ENCODE results near the gene CFAP54. TPM values are rescaled to one million over a fixed set of nuclear protein-coding genes. Genes with fewer than 3 reads are reported as not detected.
A peak's percentile ranks its signal among the peaks of the same experiment; 100 is the strongest.

Gene CFAP54
- total RNA-seq, 1 experiment from 2014 or later: 0.64 TPM

DNA sequence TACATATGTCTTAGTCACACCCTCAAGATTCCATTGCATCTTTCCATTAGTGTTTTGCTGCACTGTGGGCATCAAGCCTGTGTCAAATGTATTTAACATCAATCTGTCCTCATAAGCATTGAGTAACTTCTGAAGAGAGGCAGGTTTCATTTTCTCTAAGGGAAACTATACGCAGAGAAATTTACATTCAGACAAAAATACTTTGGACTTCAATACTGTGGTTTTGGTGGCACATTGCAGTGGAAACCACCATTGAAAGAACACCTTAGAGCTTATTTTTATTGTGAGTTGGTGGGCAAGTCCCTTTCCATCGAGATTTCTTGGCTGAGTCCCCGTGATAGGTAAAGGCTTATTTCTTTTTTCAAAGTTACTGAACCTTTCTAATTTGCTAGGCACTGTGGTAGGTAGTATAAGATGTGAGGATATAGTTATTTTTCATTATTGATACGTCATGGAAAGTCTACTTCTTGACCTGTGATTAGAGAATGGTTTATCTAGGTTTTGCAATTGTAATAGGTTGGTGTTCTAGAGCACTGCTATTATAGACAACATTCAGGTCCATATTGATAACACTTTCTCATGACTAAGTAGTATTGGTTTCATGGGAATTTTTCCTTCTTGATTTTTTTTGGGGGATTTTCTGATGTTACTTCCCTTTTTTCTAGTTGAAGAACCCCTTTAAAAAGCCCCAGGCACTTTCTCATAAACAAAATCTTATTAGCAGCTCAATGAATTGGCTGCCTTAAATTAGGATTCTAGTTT, 81.9 kb downstream of the CFAP54 start:
- Histone ChIP-seq H3K27me3 (ENCODE audit: control insufficient read depth, insufficient read depth, low read length) (peaks cover 5% of the 10 kb centered on the region; the same call in 1 of the 2 replicates), H3K4me3 (ENCODE audit: low read depth in 2 of 2, low read length in 2 of 2) (no peak overlapping the region), H3K9me3 (ENCODE audit: control insufficient read depth, insufficient read depth, low read depth, low read length) (no peaks in the 10 kb centered on the region), H3K27ac (ENCODE audit: low read length) (no peak overlapping the region), H3K36me3 (ENCODE audit: control insufficient read depth, insufficient read depth, low read length) (no peaks in the 10 kb centered on the region), H3K4me1 (ENCODE audit: control insufficient read depth, insufficient read depth, low read length) (no peaks in the 10 kb centered on the region)
- TF ChIP-seq TCF7L2 (IDR thresholded peaks at IDR 0.05; ENCODE audit: low read depth, low read length): no peak
- no peak for TF ChIP-seq SIN3A (IDR thresholded peaks at IDR 0.05; ENCODE audit: borderline replicate concordance, insufficient read depth, low read depth, low read length)
- no peak for TF ChIP-seq POLR2AphosphoS5 (IDR thresholded peaks at IDR 0.05; ENCODE audit: low read depth, low read length)
- TF ChIP-seq, protein P1, sequence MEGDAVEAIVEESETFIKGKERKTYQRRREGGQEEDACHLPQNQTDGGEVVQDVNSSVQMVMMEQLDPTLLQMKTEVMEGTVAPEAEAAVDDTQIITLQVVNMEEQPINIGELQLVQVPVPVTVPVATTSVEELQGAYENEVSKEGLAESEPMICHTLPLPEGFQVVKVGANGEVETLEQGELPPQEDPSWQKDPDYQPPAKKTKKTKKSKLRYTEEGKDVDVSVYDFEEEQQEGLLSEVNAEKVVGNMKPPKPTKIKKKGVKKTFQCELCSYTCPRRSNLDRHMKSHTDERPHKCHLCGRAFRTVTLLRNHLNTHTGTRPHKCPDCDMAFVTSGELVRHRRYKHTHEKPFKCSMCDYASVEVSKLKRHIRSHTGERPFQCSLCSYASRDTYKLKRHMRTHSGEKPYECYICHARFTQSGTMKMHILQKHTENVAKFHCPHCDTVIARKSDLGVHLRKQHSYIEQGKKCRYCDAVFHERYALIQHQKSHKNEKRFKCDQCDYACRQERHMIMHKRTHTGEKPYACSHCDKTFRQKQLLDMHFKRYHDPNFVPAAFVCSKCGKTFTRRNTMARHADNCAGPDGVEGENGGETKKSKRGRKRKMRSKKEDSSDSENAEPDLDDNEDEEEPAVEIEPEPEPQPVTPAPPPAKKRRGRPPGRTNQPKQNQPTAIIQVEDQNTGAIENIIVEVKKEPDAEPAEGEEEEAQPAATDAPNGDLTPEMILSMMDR (IDR thresholded peaks at IDR 0.05): no peak
- TF ChIP-seq, protein P2, sequence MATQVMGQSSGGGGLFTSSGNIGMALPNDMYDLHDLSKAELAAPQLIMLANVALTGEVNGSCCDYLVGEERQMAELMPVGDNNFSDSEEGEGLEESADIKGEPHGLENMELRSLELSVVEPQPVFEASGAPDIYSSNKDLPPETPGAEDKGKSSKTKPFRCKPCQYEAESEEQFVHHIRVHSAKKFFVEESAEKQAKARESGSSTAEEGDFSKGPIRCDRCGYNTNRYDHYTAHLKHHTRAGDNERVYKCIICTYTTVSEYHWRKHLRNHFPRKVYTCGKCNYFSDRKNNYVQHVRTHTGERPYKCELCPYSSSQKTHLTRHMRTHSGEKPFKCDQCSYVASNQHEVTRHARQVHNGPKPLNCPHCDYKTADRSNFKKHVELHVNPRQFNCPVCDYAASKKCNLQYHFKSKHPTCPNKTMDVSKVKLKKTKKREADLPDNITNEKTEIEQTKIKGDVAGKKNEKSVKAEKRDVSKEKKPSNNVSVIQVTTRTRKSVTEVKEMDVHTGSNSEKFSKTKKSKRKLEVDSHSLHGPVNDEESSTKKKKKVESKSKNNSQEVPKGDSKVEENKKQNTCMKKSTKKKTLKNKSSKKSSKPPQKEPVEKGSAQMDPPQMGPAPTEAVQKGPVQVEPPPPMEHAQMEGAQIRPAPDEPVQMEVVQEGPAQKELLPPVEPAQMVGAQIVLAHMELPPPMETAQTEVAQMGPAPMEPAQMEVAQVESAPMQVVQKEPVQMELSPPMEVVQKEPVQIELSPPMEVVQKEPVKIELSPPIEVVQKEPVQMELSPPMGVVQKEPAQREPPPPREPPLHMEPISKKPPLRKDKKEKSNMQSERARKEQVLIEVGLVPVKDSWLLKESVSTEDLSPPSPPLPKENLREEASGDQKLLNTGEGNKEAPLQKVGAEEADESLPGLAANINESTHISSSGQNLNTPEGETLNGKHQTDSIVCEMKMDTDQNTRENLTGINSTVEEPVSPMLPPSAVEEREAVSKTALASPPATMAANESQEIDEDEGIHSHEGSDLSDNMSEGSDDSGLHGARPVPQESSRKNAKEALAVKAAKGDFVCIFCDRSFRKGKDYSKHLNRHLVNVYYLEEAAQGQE (IDR thresholded peaks at IDR 0.05; ENCODE audit: insufficient read depth in 1 of 2, low read depth in 2 of 2, low read length in 1 of 2): no peak
- no TSS peak for BruUV-seq (replicated peaks)
- DNase-seq (ENCODE audit: low read depth, low spot score) (no peak), ATAC-seq (no peak)
- in situ Hi-C loops (cut with HindIII; ENCODE audit: low pct_unique_long_range_greater_than_20kb, low sequenced_read_pairs): no loop called here
- ChIA-PET POLR2A (no interaction called here), CTCF (interaction anchor here (0.6 kb wide), 1 partner anchor 332 kb away, joined by 10 read pairs; no protein-coding TSS in a partner anchor)
- intact Hi-C loops (cut with micrococcal nuclease; ENCODE audit: unreplicated experiment): loop anchor here (10.0 kb wide), 1 partner anchor 1824 kb away; no protein-coding TSS in a partner anchor

DNA sequence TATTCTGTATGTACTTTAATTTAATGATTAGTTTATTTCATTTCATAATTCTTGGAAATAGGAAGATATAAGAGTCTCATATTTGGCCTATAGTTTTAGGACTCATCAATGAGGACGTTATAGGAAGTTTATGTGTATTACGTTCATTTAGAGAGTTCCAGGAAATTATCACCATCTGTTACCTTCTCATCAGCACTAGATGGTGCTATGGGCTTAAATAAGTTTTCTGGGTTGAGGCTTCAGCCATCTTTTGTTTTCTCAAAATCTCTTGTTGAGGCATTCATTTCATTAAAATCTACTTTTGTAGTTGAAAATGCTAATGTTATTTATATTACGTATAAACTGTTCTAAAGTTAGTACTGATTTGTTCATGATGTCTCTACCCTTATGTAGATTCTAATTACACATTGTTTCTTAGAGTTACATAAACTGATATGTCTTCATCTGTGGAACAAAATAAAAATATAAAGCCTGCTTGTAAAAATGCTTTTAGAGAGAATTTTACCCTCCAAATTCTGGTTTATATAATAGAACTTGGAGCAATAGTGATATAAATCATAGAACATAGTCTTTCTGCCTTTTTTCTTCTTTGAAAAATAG, 89.2 kb downstream of the CFAP54 start:
- Histone ChIP-seq H3K27me3 (ENCODE audit: control insufficient read depth, insufficient read depth, low read length) (peaks cover 5% of the 10 kb centered on the region; the same call in 1 of the 2 replicates), H3K4me1 (ENCODE audit: control insufficient read depth, insufficient read depth, low read length) (no peaks in the 10 kb centered on the region), H3K4me3 (ENCODE audit: low read depth in 2 of 2, low read length in 2 of 2) (no peak overlapping the region), H3K9me3 (ENCODE audit: control insufficient read depth, insufficient read depth, low read depth, low read length) (no peaks in the 10 kb centered on the region), H3K36me3 (ENCODE audit: control insufficient read depth, insufficient read depth, low read length) (no peaks in the 10 kb centered on the region), H3K27ac (ENCODE audit: low read length) (no peak overlapping the region)
- TF ChIP-seq, protein P1 (IDR thresholded peaks at IDR 0.05): peak; percentile 67; the same call in 1 of the 2 replicates
- no peak for TF ChIP-seq TCF7L2 (IDR thresholded peaks at IDR 0.05; ENCODE audit: low read depth, low read length)
- DNase-seq (ENCODE audit: low read depth, low spot score): no peak
- ATAC-seq: peak; percentile 82; the same call in 1 of the 2 replicates
- ChIA-PET CTCF (interaction anchor here (0.6 kb wide), 1 partner anchor 275 kb away, joined by 3 read pairs; no protein-coding TSS in a partner anchor), POLR2A (no interaction called here)
- in situ Hi-C loops (cut with HindIII; ENCODE audit: low pct_unique_long_range_greater_than_20kb, low sequenced_read_pairs): no loop called here
- intact Hi-C loops (cut with micrococcal nuclease; ENCODE audit: unreplicated experiment): loop anchor here (1.0 to 10.0 kb wide), 2 partner anchors 406 to 1816 kb away; no protein-coding TSS in a partner anchor
- no TSS peak for BruUV-seq (replicated peaks)
